GM18909 (cell line): Measurements from ENCODE around the gene VDAC1.
A peak's percentile ranks its signal among the peaks of the same experiment; 100 is the strongest.
"Not testable (repeated sequence)": the region's sequence is repeated elsewhere in the genome, so short reads cannot be mapped to it uniquely, and the experiment has no call there.

Experiments used
- ATAC-seq: cut with Tn5 transposase; IDR thresholded peaks from one replicate; pipeline ENCODE4 v1.9.1; 2021; ENCODE audit warnings: mild to moderate bottlenecking; ENCODE audit not compliant: unreplicated experiment, poor library complexity

VDAC1 gene

DNA sequence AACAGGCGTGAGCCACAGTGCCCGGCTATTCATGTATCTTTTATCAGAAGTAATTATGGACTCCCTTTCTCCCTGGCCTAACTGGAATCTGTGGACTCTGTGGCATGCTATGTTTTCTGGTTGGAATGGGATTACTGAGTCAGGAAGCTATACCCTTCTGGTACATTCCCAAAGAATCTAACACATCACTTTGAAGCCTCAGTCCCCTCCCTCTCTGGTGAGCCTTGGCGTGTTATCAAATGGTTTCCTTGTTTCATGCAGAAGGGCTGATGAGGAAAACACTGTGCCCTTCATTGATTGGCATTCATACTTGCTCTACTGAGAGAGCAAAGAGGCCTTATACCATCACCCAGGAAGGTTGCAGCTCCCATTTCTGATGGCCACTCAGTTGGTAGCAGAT lies 59.2 kb downstream of the VDAC1 start:
- ATAC-seq = no peak

DNA sequence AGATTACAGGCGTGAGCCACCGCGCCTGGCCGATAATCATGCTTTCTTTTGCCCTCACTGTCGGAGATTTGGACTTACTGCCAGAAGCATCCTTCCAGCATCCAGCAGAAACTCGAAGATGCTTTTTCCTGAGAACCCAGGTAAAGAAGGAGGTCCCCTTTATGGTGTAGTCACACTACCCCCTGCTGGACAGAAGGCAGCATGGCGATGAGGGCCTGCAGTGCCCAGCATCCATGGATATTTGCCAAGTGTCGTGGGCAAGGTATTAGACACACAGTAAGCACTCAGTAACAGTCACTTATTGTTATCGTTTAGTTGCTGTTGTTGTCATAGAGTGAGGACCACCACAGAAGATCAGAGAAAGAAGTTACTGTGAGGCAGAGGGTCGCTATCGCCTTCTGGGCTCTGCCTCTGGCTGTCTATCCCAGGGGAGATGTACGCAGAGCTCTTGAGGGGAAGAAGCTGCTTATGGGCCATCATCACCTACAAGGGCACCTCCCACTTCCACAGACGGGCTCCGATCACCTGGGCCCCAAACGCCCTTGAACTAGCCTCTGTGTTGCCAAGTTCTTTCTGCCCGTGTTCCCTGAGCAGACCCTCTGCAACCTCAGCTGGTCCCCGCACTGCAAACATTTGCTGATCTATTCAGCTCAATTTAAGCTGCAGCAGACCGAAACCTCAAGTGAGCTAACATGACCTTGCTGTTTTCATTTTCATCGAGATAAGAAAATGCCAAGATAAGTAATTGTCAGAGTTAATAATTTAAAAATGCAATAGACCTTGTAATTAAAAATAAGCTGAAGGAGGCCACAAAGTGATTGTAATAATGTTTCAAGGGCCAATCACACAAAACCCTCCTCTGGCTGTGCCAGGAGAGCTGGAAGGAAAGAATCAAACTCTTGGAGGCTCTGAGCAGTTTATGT lies 60.3 kb downstream of the VDAC1 start:
- ATAC-seq = peak; percentile 54

DNA sequence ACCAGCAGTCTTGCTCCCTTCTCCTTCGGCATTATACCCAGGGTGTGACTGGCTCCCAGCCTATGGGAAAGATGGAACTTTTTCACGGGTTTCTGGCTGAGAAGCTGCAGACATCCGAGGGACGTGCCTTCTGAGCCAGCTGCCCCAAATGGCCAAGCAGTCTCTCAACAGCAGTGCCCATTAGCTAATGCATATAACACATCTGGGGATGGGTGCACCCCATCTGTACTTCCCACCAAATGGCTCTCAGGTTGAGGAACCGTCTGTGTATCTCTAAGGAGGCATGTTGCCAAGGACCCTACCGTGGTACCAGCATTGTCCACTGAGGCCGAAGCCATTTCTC lies 61.3 kb downstream of the VDAC1 start:
- ATAC-seq = no peak

DNA sequence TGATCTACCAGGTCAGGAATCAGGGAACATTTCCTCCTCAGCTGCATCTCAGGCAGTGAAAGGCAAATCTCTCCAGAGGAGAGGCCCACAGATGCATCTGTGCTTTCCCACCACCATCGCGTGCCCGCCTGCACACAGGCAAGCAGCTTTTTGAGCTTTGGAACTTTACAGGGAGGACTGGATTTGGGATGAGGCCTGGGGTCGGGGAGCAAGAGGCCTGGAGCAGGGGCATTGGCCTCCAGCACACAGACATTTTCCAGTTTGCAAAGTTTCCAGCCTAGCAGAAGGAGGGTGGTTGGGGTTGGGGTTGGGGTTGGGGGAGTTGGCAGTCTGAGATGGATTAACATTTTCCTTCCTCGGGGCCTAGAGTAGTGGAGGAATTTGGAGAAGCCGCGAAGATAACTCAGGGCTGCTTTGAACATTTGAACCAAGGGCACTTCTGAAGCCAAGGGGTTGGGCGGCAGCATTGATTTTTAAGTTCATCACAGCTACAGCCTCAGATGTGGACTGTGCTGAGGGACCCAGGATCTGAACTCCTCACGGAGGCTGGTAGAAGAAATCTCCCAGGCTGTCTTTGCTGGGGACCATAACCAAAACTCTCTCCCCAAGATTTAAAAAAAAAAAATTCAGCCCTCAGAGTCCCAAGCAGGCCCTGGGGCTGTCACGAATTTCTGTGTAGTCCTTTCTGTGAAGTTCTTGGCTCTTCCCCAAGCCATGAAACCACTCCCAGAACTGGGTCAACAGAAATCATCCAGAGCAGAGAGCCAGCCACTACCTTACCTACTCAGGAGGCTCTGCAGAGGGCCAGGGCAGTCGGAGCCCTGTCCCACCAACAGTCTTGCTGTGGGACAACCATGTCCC lies 61.9 kb downstream of the VDAC1 start:
- no peak for ATAC-seq

DNA sequence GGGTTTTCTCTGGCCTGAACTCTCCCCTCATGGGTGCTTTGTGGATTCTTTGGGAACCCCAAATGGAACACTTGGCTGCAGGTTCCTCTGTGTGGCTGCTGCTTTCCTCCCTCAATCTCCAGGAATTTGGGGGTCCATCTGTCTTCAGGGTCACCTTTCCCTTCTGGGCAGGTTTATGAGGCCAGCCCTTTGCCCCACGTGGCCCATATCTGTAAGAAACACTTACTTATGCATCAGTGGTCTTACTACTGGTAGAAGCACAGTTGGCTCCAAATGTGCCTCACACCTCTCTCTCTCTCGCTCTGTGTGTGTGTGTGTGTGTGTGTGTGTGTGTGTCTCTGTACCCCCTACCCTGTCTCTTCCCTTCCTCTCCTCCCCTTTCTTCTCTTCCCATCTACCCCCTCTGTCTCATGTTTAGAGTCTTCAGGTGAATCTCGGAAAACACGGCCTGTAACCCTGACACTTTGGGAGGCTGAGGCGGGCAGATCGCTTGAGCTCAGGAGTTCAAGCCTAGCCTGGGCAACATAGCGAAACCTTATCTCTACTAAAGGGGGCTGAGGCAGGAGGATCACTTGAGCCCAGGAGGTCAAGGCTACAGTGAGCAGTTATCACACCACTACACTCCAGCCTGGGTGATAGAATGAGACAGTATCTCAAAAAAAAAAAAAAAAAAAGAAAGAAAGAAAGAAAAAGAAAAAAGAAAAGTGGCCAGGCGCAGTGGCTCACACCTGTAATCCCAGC lies 63.1 kb downstream of the VDAC1 start:
- ATAC-seq = no peak

DNA sequence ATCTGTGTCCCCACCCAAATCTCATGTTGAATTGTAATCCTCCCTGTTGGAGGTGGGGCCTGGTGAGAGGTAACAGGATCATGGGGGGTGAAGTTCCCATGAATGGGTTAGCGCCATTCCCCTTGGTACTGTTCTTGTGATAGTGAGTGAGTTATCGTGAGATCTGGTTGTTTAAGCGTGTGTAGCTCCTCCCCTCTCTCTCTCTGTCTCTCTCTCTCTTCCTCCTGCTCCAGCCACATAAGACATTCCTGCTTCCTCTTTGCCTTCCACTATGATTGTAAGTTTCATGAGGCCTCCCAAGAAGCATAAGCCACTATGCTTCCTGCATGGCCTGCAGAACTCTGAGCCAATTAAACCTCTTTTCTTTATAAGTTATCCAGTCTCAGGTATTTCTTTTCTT lies 65.1 kb downstream of the VDAC1 start:
- ATAC-seq = no peak

DNA sequence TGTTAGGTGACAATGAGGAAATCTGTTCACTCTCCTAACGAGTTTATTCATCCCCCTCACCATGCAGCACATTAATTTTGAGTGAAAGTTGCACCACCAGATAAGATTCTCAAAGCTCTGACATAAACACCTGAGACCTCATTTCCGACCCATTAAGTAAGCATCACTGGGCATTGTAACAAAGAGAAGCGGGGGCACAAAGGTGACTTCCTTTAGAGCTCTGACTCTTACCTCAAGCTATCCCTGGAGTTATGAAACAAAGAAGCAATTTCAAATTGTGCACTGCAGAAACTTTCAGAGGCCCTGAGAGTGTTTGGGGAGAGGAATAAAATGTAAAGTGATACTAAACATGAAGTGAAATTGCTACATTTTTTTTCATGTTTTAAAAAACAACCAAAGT lies 65.8 kb downstream of the VDAC1 start:
- ATAC-seq = peak; percentile 51

DNA sequence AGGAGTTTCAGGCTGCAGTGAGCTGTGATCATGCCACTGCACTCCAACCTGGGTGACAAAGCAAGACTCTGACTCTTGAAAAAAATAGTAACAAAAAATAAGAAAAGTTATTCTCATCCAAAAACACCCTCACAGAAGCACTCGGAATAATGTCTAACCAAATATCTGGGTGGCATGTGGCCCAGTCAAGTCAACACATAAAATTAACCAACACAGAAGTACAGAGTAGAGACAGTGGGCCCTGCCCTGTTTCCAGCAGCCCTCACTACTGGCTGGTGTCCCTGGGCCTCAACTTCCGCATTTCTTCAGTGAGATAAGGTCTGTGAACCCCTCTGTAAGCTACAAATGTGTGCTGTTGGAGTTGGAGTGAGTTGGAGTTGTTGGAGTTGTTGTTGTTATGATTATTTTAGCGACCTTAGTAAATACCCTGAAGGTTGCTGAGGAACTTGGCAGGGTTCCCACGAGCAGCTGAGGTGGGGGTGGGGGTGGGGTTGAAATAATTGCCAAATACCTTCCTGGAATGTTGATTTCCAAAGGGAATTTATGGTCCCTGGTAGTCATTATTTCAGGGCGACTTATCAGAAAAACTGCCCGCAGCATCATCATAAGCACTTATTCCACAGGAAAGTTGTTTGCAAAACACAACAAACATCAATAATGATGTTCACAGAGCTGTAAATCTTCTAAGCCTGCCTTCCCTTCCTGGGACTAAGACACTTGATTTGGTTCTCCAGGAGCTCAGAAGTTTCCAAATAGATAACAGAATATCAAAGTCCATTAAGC lies 66.5 kb downstream of the VDAC1 start:
- ATAC-seq = no peak

DNA sequence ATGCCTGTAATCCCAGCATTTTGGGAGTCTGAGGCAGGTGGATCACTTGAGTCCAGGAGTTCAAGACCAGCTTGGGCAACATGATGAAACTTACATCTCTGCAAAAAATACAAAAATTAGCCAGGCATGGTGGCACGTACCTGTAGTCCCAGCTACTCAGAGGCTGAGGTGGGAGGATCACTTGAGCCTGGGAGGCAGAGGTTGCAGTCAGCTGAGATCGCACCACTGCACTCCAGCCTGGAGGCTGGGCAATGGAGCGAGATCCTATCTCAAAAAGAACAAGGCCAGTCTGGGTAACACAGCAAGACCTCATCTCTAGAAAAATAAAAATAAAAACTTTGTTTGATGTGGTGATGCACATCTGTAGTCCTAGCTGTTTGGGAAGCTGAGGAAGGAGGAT lies 67.1 kb downstream of the VDAC1 start:
- ATAC-seq = not testable (repeated sequence)

DNA sequence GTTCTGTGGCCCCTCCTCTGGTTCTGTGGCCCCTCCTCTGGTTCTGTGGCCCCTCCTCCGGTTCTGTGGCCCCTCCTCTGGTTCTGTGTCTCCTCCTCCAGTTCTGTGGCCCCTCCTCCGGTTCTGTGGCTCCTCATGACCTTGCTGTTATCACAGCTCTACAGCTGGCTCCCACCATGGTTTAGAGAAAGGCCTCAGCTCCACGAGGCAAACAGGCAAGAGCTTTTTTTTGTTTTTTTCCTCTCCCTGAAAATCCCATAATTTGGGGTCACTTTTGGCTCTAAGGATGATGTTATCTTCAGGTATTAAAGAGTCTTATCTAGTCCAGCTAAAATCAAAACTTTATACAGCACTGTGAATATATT lies 68.1 kb downstream of the VDAC1 start:
- ATAC-seq = no peak

DNA sequence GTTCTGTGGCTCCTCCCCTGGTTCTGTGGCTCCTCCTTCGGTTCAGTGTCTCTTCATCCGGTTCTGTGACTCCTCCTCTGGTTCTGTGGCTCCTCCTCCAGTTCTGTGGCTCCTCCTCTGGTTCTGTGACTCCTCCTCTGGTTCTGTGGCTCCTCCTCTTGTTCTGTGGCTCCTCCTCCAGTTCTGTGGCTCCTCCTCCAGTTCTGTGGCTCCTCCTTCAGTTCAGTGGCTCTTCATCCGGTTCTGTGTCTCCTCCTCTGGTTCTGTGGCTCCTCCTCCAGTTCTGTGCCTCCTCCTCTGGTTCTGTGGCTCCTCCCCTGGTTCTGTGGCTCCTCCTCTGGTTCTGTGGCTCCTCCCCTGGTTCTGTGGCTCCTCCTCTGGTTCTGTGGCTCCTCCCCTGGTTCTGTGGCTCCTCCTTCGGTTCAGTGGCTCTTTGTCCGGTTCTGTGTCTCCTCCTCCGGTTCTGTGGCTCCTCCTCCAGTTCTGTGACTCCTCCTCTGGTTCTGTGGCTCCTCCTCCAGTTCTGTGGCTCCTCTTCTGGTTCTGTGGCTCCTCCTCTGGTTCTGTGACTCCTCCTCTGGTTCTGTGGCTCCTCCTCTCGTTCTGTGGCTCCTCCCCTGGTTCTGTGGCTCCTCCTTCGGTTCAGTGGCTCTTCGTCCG lies 68.7 kb downstream of the VDAC1 start:
- not testable (repeated sequence) for ATAC-seq

DNA sequence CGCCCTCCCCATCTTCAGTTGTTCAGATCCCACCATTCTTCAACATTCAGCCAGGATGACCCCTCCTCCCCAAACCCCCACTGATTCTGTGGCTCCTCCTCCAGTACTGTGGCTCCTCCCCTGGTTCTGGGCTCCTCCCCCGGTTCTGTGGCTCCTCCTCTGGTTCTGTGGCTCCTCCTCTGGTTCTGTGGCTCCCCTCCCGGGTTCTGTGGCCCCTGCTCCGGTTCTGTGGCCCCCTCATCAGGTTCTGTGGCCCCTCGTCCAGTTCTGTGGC lies 69.2 kb downstream of the VDAC1 start:
- no peak for ATAC-seq

DNA sequence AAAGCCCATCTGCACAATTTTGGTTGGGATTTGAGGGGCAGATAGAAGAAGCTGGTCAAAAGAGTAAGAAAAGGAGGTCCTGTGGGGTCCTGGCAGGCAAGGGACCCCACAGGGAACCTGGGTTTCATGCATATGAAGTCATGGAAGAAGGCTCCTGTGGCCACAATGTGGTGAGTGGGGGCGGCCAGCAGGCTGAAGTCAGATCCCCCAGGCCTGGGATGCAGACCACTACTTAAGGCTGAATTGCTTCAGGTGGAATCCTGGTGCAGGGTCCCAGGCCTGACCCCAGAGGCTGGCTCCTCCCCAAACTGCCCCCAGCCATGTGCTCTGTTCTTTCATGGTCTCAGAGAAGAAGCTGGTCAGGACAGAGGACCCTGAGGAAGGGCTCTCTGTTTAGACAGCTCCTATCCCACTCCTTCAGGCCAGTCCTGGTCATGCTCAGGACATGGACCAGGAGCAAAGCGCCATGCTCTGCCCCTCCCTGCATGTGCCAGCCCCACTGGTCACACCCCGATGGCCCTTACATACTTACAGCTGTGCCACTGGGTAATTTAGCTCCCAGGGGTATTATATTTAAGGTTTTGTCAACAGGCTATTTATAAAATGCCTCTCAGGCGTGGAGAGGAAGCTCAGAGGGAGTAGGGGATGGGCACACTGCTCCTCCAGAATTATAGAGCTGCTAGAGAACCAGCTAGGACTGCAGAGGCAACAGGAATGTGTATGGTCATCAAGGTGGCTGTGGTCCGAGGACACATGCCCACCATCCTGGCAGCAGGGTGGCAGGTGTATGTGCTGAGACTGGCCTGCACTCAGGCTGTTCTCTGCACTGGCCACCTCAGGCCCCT lies 69.7 kb downstream of the VDAC1 start:
- ATAC-seq = no peak

DNA sequence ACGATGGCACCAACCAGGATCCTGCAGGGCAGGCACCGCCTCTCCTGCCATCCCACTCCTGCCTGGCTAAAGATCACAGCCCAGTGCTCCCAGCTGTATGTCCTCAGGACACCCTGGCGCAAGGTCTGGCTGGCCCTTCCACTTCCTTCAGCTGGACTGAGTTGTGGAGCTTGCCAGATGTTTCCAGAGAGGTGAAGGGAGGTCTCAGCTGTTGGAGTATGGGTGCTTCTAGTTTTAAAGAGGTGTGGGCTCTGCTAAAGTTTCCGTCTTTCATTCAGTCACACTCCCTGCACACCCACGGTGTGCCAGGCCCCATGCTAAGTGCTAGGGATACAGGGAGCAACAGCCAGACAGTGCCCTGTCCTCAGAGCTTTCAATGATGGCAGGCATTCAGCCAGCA lies 70.5 kb downstream of the VDAC1 start:
- ATAC-seq = no peak

DNA sequence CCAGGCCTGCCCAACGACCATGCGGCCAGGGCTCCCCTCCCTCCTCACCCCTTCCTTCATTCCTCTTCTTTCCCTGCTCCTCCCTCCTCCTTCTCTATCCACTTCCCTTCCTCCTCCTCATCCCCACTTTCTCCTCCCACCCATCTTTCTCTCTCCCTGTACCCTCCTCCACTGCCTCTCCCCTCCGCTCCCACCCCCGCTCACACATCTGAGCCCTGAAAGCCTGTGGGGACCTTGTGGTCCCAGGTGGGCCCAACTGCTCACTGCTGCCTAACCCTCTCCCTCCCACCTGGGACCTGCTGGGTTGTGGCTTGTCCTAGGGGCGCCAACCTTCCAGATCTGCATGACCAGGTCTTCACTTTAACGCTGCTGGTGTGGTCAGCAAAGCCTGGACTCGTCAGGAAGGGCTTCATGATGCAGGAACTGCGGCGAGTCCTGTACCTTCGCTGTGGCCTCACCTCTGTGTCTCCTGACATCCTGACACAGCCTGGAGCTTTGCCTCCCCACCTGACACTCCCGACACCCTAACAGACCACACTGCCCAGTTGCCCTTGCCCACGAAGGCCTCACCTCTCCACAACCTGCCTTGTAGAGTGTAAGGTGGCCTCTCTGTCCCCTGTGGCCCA lies 71.0 kb downstream of the VDAC1 start:
- ATAC-seq = no peak

DNA sequence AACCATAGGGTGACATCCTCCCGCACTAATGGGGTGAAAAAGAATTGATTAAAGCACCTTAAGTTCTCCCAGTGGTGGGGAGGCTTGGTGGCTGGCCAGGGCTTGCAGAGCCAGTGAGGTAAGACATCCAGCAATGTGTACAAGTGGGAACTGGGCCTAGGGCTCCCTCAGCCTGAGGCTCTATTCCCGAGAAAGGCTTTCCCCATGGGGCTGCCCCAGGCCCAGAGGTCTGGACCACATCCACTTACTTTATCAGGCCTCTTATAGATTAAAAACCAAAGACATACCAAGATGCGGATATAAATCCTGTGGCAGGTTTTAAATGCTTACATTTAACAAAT lies 71.6 kb downstream of the VDAC1 start:
- ATAC-seq = no peak

DNA sequence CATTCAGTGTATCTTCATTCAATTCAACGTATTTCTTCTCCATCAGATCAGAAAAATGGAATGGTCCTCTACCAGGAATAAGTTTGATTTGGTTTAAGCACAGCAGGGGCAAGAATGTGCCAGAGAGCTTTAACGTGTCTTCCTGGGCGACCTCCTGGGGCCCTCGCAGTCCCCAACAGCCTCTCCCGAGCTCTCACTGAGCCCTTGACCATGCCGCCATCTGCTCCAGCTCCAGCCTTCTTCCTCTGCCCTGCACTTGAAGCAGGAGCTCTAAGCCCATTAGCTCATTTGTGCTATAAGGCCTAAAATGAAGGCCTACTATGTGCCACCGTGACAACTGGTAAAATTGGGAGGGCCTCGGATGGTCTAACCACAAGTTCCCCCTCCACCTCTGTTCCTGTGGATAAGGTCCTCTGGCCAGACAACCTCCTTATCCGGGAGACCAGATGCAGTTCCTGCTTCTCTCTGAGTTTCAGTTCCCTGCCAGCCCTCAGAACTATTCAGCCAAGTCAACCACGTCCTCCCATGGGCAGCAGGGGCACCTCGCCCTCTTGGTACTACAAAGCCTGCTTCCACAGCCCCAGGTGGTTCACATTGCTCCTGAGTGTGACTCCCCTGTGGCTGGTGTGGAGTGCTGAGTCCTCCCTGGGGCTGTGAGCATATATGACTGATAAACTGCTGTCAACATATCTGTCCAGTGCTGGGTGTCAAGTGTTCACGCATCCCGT lies 72.2 kb downstream of the VDAC1 start:
- ATAC-seq = peak; percentile 36

DNA sequence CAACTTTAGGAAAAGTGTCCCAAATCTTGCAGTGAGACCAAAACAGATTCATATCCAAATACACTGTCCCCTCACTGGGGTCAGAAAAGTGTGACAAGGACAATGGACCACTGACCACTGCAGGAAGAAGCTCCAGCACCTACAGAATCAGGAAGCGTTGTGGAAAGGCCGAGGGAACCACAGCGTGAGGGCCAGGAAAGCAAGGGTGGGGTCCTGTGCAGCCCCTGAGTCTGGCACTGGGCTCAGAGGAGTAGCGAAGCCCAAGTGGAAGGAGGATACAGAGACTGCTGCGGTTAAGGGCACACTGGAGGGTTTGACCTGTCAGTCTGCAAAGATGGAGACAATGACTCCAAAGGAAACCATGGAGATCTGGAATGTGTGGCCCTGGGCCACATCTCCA lies 73.2 kb downstream of the VDAC1 start:
- no peak for ATAC-seq
